CD4-positive, alpha-beta T cell treated with Interleukin-6 at 100 ng/mL for 8 hours (primary cell): ENCODE results near the gene ARHGEF35.
"Not testable (repeated sequence)": the region's sequence is repeated elsewhere in the genome, so short reads cannot be mapped to it uniquely, and the experiment has no call there.

Experiments used
- DNase-seq: peaks from one replicate; pipeline ENCODE4 v3.0.0-alpha.2; 2020; ENCODE audit warnings: mixed read lengths, low spot score

Gene ARHGEF35

DNA sequence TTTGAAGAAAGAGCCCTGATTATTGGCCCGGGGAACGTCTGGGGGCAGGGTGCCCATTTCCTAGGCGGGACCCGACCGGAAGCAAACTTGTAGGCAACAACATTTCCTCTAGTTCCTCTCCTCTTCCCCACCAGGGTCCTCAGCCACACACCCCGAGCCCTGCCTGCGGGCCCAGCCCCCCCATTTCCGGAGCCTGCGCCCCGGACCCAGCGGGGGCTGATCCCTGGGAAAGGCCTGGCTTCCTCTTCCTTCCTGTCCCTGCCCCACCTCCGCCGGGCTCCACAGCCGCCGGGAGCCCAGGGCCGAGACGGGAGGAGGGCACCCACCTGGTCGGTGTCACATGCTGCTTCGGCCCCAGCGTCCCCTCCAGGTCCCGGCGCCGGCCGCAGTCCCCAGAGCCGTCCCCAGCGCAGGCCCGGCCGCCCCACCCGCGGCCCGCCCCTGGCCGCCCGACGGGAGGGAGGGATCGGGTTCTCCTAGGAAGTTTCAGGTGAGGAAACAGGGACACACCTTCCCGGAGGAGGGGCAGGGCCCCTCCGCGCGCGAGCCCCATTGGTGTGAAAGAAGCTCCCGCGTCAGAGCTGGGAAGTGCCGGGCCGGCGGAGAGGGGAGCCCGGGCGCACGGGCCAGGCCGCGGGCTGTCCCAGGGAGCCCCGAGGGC is at the start of gene ARHGEF35:
Gene ARHGEF35 (minus strand): TSS at position 622 of the 661 bp plus-strand sequence. CDS start 7,450 bp downstream, outside the sequence.
- DNase-seq: not testable (repeated sequence)

DNA sequence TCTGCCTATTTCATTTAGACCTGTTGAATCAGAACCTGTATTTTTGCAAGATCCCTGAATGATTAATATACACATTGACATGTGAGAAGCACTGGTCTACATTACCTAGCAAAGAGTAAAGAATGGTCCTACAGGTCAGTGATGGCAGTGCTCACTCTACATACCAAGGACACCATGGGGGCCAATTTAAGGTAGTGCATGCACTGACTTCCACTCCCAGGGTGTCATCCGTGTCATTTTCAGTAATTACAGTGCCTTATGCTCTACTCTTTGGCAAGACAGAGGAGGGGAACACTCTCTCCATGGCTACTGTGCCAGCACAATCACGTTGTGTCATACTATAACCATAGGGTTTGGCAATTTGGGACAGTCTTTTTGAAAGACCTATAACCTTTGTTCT is 49.7 kb upstream of the ARHGEF35 start:
- not testable (repeated sequence) for DNase-seq

- not testable (repeated sequence) for DNase-seq
Measured at GRCh38 chr7:144239365-144239764, 43.7 kb upstream of the ARHGEF35 start, which contains the start of gene OR2A42. Gene OR2A42, minus strand, starts transcription at chr7:144239605. Its CDS starts 6,762 bp downstream, at chr7:144232843.

- DNase-seq: not testable (repeated sequence)
Measured at GRCh38 chr7:144238530-144239082, 43.0 kb upstream of the ARHGEF35 start.

- DNase-seq: not testable (repeated sequence)
Measured at GRCh38 chr7:144233039-144233438, 37.4 kb upstream of the ARHGEF35 start.

- not testable (repeated sequence) for DNase-seq
Measured at GRCh38 chr7:144231027-144231426, 35.4 kb upstream of the ARHGEF35 start.

DNA sequence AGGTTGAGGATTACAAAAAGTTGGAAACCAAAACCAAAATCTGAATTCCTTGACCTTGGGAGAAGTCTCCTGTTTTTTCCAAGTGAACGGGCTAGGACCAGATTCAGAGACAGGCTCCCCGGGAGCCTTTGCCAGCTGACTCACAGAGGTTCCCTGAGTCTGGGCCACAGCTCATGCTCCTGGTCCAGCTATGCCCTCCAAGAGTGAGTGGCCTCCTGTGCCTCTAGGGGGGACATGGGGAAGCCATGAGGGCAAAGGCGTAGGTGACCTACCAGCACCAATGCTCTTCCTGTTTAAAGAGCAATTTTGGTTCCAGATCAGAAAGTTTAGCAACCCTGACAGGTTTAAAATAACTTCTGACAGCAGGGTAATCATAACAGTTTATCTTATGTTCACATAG is 33.2 kb upstream of the ARHGEF35 start:
- DNase-seq: not testable (repeated sequence)

DNA sequence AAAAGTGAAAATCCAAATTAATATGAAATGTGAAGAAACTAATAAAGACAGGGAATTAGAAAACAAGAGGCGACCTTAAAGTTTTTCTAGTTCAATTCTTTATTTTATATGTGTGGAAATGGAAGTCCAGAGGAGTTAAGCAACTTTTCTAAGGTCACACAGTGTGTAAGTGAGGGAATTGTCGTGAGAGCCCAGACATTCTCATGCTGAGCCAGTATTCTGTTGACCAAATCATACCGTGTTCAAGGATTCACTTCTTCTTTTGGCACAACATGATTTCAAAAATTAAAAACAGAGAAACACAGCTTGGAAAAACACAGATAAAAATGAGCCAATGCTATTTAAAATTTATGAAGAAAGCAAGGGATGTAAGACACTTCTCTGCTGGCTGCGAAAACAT is 31.2 kb upstream of the ARHGEF35 start:
- DNase-seq: not testable (repeated sequence)

GRCh38 chr7:144223675-144224074 is 28.0 kb upstream of the ARHGEF35 start:
- not testable (repeated sequence) for DNase-seq

DNA sequence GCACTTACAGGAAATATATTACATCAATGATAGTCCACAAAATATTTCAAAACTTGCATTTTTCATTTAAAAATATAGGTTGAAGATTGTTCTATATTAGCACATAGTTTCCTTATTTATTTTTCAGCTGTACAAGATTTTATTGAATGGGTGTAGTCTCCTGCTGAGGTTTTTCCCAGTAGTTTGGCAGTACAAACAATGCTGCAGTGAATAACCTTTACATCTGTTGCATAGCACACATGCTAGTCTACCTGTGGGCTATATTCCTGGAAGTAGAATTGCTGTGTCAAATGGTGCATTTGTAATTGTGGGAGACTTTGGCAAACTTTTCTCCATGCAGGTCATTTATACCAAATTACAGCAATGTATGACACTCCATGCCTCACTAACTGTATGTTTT is 24.9 kb upstream of the ARHGEF35 start:
- DNase-seq: not testable (repeated sequence)

DNA sequence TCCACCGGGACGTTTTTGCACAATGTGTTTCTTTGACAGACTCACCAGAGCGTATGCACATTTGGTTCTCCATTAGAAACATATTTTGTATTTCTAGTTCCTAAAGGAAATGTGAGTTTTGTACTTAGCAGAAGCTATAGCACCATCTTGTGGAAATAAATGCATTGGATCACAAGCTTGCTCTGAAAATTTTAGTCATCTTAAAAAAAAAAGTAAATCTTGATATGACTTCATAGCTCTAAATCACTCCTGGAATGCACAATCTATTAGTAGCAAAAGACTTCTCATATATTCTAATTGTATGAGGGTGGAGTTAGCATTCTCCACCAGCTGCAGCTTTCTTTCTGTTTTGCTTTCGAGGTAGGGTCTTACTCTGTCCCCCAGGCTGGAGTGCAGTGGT is 23.5 kb upstream of the ARHGEF35 start:
- DNase-seq: not testable (repeated sequence)

GRCh38 chr7:144218581-144218980 is 22.9 kb upstream of the ARHGEF35 start:
- not testable (repeated sequence) for DNase-seq

DNA sequence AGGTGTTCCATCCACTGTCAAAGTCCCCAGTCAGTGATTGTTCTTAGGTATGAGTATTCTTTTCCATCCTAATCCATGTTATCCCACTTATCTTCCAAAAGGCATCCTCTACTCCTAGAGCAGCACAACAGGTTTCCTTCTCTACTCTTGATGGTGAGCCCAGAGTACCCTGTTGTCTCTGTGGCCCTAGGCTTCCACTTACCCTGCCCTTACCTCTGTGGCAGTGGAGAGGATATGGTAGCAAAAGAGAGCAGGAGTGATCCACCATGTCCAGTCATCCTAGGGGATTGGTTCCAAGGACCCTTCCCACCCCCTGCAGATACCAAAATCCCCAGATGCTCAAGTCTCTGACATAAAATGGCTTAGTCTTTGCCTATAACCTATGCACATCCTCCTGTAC is 21.6 kb upstream of the ARHGEF35 start:
- not testable (repeated sequence) for DNase-seq

DNA sequence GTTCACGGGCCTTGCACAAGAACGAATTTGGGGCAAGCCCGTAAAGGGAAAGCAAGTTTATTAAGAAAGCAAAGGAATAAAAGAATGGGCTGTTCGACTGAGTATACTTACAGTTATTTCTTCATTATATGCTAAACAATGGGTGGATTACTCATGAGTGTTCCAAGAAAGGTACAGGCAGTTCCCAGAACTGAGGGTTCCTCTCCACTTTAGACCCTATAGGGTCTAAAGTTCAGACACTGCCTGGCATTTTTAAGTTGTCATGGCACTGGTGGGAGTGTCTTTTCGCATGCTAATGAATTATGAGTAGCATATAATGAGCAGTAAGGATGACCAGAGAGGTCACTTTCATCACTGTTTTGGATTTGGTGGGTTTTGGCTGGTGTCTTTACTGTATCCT is 9.7 kb upstream of the ARHGEF35 start:
- not testable (repeated sequence) for DNase-seq

DNA sequence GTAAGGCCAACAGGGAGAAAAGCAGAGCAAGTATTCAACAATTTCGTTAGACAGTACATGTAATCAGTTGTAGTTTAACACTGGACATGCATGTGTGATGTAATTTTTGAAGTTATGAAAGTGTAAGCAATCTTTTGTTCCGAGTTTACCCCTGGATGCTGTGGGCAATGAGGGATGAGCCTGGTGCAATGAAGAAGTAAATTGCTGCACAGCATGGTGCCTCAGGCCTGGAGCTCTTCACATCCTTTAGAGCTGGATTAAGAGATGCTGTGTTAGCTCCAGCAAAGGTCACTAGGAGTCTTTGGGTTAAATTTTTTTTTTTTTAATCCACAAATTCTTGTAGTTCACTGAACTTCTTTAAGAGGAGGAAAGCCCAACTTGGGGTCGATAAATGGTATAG is 7.5 kb upstream of the ARHGEF35 start:
- not testable (repeated sequence) for DNase-seq

GRCh38 chr7:144201978-144202377 is 6.3 kb upstream of the ARHGEF35 start:
- DNase-seq: not testable (repeated sequence)

- not testable (repeated sequence) for DNase-seq
Measured at GRCh38 chr7:144198934-144199333, 3.3 kb upstream of the ARHGEF35 start.

DNA sequence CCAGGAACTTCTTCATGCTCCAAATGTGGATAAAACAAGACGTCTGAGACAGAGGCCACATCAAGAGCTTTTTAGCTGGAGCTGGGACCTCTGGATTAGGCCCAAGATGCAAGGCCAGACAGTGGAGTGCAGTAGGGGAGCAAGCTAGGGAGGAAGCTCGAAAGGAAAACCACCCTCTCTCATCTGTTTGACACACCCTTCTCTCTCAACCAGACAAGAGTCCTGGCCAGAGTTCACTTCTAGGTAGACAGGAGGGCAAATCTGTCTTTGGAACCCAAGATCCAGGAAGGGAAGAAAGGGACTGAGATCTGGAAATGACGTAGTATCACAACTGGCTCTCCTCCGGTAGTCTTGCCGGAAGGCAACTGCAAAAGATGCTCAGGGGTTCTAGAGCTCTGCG is 1.2 kb downstream of the ARHGEF35 start:
- not testable (repeated sequence) for DNase-seq

GRCh38 chr7:144193782-144194181 is 1.9 kb downstream of the ARHGEF35 start:
- DNase-seq: not testable (repeated sequence)

DNA sequence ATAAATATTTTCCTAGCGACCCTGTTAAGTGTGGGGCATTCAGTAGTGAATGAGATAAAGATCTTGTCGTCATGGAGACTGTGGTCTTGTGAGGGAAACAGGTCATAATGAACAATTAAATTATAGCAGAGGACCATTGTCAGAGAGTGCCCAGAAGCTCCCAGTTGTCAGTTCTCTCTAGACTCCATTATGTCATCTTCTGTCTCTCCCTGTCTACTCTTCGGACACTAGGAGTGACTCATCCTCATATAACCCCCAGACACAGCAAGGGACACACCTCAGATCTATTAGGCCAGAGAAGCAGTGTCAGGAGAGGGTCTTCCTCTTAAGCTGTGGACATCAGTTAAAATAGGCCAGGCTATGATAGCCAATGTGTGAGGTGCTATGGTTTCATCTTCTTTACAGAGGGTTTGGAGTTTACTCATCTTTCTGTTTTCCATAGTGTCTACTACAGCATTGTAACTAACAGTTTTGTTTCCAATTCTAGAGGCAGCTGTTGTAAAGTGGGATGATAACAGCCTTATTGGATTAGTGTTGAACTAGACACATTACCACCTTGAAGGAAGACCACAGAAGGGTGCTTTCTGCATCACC is 7.0 kb downstream of the ARHGEF35 start:
- not testable (repeated sequence) for DNase-seq

- DNase-seq: not testable (repeated sequence)
Measured at GRCh38 chr7:144187848-144188247, 7.8 kb downstream of the ARHGEF35 start.

- not testable (repeated sequence) for DNase-seq
Measured at GRCh38 chr7:144183166-144183565, 12.5 kb downstream of the ARHGEF35 start, which contains the start of gene CTAGE4. Gene CTAGE4, plus strand, starts transcription at chr7:144183466. Its CDS starts 38 bp downstream, at chr7:144183504.

DNA sequence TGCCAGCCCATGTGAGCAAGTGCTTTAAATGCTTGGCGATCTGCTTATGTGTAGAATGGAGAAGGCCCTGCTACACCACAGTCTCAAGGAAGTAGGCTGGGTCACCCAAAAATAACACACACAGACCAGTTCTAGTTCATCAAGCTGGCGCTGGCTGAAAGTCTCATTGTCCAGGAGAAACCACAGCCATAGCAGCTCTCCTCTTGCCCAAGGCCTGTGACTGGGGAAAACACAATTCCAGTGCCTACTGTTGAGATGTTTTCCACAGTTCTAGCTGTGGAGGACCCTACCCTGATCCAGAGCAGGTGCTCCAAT is 16.5 kb downstream of the ARHGEF35 start:
- DNase-seq: not testable (repeated sequence)
